ENCODE data around the gene PCBP3. TPM values are rescaled to one million over a fixed set of nuclear protein-coding genes. Genes with fewer than 3 reads are reported as not detected.

PCBP3 gene
- total RNA-seq, 4 donors from 2014 or later = 0.77 to 8.6 (median 3.2) TPM; not detected in 1

DNA sequence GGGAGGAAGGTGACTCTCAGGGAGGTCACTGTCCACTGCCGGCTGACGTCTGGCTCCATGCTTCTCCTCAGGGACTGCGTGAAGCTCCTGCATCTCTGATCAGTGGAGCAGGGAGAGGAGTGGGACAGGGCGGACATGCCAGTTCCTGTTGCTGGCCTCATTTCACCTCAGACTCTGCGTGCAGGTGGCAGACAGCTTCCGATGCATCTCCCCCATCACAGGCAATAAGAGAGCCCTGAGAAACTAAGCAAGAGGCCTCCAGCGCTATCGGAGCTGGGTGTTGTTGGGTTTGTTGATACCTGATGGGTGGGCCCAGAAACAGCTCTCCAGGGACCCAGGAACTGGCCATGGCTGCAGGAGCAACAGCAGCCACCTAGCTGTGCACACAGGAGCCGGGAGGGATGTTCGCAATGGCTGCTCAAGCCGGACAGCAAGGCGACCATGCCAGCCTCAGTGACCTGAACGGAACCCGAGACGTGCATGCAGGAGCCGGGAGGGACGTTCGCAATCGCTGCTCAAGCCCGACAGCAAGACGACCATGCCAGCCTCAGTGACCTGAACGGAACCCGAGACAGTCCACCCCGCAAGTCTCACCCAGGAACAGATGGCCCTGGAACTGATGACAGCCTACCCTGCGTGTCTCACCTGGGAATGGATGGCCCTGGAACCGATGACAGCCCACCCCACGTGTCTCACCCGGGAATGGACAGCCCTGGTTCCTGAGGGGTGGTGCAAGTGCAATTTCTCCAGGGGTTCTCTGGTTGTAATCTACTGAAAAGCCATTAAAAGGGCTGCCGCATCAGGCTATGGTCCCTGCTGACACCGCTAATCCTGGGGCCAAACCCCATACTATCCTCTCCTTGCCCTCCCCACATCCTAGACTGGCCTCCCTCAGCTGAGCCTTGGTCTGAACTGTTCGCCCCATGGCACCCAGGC is 14.2 kb upstream of the PCBP3 start:
- TF ChIP-seq POLR2A (IDR thresholded peaks at IDR 0.05) = no peak
- TF ChIP-seq, protein P1, sequence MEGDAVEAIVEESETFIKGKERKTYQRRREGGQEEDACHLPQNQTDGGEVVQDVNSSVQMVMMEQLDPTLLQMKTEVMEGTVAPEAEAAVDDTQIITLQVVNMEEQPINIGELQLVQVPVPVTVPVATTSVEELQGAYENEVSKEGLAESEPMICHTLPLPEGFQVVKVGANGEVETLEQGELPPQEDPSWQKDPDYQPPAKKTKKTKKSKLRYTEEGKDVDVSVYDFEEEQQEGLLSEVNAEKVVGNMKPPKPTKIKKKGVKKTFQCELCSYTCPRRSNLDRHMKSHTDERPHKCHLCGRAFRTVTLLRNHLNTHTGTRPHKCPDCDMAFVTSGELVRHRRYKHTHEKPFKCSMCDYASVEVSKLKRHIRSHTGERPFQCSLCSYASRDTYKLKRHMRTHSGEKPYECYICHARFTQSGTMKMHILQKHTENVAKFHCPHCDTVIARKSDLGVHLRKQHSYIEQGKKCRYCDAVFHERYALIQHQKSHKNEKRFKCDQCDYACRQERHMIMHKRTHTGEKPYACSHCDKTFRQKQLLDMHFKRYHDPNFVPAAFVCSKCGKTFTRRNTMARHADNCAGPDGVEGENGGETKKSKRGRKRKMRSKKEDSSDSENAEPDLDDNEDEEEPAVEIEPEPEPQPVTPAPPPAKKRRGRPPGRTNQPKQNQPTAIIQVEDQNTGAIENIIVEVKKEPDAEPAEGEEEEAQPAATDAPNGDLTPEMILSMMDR (IDR thresholded peaks at IDR 0.05) = no peak
- Histone ChIP-seq H3K27me3 (no peaks in the 10 kb centered on the region), H3K9me3 (no peaks in the 10 kb centered on the region), H3K4me3 (no peak overlapping the region), H3K4me1 (no peaks in the 10 kb centered on the region), H3K27ac (no peak overlapping the region), H3K36me3 (no peaks in the 10 kb centered on the region)
- intact Hi-C loops (cut with DNase I; ENCODE audit: low total_unique reads) = no loop called here
- no peak for DNase-seq

DNA sequence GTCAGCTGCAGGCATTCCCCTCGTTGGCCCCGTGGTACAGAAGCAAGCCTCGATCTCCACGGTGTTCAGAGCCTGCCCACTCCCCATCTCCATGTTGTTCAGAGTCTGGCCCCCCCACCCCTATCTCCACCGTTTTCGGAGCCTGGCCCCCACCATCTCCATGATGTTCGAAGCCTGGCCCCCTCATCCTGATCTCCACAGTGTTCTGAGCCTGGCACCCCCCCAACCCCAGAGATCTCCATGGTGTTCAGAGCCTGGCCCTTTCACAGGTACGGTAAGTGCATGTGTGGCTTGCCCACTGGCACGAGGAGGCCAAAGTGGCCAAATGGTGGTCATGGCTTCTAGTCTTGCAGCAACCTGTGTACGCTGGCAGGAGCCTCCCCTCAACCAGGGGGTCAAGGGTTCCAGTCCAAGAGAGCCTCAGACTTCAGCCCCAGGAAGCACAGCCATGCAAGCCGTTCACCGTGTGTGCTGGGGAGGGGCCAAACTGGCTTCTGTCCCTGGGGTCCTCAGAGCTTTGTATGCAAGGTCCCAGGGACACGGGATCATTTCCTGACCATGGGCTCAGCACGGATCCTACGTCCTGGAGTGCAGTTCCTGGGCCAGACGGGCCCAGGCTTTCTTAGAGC is 13.3 kb upstream of the PCBP3 start:
- Histone ChIP-seq H3K27me3 (no peaks in the 10 kb centered on the region), H3K9me3 (no peaks in the 10 kb centered on the region), H3K4me3 (no peak overlapping the region), H3K4me1 (no peaks in the 10 kb centered on the region), H3K27ac (no peak overlapping the region), H3K36me3 (no peaks in the 10 kb centered on the region)
- intact Hi-C loops (cut with DNase I; ENCODE audit: low total_unique reads) = no loop called here
- no peak for DNase-seq
- TF ChIP-seq POLR2A (IDR thresholded peaks at IDR 0.05) = no peak
- TF ChIP-seq, protein P1 (IDR thresholded peaks at IDR 0.05) = no peak

DNA sequence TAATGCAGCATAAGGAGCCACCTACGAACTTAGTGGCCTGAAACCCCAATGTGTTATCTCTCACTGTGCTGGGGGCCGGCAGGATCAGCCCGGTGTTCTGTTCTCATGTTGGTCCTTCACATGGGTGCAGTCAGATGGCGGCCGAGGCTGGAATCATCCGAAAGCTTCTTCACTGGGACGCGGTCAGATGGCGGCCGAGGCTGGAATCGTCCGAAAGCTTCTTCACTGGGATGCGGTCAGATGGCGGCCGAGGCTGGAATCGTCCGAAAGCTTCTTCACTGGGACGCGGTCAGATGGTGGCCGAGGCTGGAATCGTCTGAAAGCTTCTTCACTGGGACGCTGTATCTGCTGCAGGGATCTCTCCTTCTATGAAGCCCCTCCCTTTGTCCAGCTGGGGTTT is 12.6 kb upstream of the PCBP3 start:
- intact Hi-C loops (cut with DNase I; ENCODE audit: low total_unique reads) = no loop called here
- TF ChIP-seq, protein P1 (IDR thresholded peaks at IDR 0.05) = no peak
- no peak for TF ChIP-seq POLR2A (IDR thresholded peaks at IDR 0.05)
- Histone ChIP-seq H3K4me3 (no peak overlapping the region), H3K36me3 (no peaks in the 10 kb centered on the region), H3K27me3 (no peaks in the 10 kb centered on the region), H3K4me1 (no peaks in the 10 kb centered on the region), H3K27ac (no peak overlapping the region), H3K9me3 (no peaks in the 10 kb centered on the region)
- no peak for DNase-seq

DNA sequence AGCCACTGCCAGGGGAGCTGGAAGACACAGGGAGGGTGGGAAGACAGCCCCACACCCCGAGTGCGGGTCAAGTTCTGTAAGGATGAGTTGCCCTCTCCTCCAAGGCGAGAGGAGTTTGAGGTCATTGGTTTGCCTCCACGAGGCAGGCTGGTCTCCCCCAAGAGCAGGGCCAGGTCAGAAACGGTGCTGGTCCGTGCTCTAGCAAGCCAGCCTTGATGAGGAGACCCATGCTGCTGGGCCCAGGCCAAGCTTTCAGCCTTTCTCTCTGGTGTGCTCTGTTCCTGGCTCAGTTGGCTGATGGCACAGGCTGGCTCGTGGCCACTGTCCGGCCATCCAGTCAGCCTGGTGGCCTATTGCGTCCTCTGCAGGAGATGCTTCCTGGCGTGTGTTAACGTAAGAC is 12.0 kb upstream of the PCBP3 start:
- TF ChIP-seq, protein P1 (IDR thresholded peaks at IDR 0.05) = no peak
- TF ChIP-seq POLR2A (IDR thresholded peaks at IDR 0.05) = no peak
- Histone ChIP-seq H3K27me3 (no peaks in the 10 kb centered on the region), H3K36me3 (no peaks in the 10 kb centered on the region), H3K4me1 (no peaks in the 10 kb centered on the region), H3K27ac (no peak overlapping the region), H3K9me3 (no peaks in the 10 kb centered on the region), H3K4me3 (no peak overlapping the region)
- no peak for DNase-seq
- intact Hi-C loops (cut with DNase I; ENCODE audit: low total_unique reads) = no loop called here

DNA sequence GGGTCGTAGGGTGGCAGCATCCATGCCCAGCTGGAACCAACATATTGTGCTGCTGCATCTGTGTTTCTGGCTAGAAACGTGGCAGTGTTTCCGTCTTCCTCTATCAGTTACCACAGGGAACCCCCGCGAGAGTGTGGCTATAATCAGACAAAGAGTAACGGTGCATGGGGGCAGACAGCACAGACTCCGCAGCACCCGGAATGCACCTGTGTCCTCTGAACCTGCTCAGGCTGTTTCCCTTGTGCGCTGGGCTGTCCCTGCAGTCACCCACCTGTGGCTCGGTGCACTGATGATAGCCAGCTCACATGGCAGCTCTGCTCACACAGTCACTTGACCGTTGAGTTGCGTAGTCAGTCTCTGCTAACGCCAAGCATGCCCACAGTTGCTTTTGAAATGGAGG is 11.4 kb upstream of the PCBP3 start:
- no peak for TF ChIP-seq POLR2A (IDR thresholded peaks at IDR 0.05)
- TF ChIP-seq, protein P1 (IDR thresholded peaks at IDR 0.05) = no peak
- DNase-seq = no peak
- intact Hi-C loops (cut with DNase I; ENCODE audit: low total_unique reads) = no loop called here
- H3K4me3 ChIP-seq = no peak overlapping the region
- no peaks in the 10 kb centered on the region for H3K27me3 ChIP-seq
- no peaks in the 10 kb centered on the region for H3K36me3 ChIP-seq
- H3K4me1 ChIP-seq = no peaks in the 10 kb centered on the region
- no peak overlapping the region for H3K27ac ChIP-seq
- H3K9me3 ChIP-seq = no peaks in the 10 kb centered on the region
